Measurements from ENCODE around the gene HHAT. TPM values are rescaled to one million over a fixed set of nuclear protein-coding genes. Genes with fewer than 3 reads are reported as not detected.
"Not testable (repeated sequence)": the region's sequence is repeated elsewhere in the genome, so short reads cannot be mapped to it uniquely, and the experiment has no call there.

The HHAT gene
- total RNA-seq, 1 donor, result 15.1 TPM

DNA sequence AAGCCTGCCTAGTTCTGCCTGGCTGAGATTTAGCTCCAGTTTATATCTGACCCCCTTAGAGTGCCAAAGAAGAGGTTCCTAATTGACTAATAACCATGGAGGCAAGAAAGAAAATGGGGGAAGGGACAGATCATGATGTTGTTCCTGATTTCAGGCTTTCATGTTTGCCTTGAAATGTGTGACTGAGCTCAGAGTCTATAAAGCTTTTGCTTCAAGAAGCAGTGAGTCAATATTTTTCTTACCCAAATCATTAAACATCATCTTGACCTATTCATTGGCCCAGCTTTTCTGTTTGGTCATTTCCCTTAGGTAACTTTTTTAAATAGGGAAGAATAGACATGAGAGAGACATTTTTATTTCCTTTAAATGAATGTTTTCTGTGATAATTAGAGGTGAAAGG, 55.9 kb downstream of the HHAT start:
- DNase-seq (ENCODE audit: low read depth in 2 of 3, low spot score in 2 of 3), result no peak

DNA sequence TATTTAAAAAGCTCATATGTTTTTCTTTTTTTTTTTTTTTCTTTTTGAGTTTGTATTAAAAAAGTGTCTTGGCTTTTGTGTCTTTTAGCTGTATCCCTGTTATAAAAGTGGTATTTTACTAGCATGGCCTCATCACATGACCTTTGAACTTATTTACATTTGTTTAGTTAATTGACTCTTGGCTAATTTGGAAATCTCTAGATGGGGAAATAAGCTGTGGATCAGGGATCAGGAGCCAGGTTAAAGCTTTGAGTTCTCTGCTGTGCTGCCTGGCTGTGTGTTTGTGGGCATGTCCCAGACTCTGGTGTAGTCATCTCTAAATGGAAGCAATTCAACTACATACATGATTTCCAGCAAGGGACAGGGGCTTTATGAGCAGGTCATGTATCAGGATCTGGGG, 56.5 kb downstream of the HHAT start:
- DNase-seq (ENCODE audit: low read depth in 2 of 3, low spot score in 2 of 3), result no peak

DNA sequence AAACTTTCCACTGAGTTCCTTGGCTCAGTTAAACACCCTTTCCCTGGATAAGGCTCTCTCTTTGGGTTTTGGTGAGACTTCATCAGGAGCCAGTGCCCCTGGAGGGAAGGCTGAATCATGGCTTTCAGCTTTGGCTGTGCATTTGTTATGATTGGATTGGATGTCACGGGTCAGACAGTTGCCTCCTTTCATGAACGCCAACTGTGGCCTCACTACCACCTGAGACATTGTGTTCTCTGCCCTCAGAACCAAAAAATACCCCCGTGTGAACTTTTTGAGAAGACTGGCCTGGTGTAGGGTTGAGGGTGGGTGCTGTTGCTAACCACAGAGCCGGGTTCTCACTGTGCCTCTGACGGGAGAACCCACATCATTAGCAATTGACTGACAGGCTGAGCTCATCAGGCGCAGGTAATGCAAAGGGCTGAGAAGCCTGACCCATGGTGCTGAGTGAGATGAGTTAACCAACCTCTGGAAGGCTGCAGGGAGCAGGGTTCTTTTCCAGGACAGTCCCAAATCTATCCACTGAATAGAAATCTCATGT, 65.6 kb downstream of the HHAT start:
- no peak for DNase-seq (ENCODE audit: low read depth in 2 of 3, low spot score in 2 of 3)

DNA sequence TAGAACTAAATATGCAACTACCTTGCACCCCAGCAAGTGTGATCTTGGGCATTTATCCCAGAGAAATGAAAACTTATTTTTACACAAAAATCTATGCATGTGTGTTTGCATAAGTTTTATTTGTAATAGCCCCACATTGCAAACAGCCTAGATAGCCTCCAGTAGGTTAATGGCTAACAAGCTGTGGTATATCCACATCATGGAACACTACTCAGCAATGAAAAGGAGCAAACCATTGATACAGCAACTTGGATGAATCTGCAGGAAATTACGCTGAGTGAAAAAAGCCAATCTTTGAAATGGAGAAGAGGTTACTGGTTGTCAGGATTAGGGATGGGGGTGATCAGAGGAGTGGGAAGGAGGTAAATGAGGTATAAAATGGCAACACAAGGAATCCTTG, 67.8 kb downstream of the HHAT start:
- DNase-seq (ENCODE audit: low read depth in 2 of 3, low spot score in 2 of 3), result no peak

DNA sequence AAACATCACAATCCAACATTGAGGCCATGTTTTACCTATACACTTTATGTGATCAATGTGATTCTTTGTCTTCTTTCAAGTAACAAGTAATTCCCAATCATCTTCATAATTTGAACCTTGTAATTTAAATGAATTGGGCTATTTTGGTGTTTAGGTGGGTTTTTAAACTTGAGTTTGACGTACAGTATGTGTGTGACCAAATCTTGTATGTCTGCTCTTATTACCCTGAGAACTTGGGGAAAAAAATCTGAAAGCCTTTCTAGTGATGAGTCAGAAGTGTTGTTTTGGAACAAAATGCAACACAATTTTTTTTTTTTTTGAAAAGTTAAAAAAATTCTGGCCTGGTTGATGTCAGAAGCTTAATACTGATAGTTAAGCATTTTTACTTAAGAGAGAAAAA, 68.5 kb downstream of the HHAT start:
- DNase-seq (ENCODE audit: low read depth in 2 of 3, low spot score in 2 of 3), result no peak

DNA sequence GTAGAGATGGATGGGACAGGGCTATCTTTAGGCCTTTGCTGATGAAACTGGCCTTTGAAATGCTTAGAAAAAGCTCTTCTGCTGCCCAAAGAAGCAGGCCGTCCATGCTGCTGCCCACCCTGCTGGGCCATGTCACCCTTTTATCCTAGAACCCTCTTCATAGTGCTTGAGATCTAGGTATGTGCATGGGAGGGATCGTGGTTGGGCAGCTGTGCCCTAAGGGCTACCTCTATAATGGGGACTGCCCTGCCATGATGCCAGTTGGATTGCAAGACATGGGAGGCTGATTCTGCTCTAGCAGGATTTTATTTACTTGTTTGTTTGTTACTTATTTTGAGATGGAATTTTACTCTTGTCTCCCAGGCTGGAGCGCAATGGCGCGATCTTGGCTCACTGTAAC, 69.0 kb downstream of the HHAT start:
- no peak for DNase-seq (ENCODE audit: low read depth in 2 of 3, low spot score in 2 of 3)

DNA sequence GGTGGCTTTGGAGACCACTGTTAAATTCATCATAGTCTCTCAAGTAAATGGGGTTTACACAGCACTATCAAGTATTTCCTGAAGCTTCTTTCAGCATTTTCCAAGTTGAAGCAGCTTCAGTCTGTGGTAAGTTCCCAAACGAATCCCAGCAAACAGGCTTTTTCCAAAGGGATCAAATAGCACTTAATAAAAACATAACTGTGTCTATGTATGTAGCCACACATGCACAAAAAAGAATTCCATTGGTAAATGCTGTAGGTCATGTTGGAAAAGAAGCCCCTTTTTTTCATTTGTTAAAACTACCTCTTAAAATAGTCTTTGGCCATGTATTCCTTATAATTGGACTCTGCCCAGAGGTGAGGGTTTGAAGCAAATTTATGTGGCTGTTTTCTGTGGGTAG, 69.8 kb downstream of the HHAT start:
- no peak for DNase-seq (ENCODE audit: low read depth in 2 of 3, low spot score in 2 of 3)

DNA sequence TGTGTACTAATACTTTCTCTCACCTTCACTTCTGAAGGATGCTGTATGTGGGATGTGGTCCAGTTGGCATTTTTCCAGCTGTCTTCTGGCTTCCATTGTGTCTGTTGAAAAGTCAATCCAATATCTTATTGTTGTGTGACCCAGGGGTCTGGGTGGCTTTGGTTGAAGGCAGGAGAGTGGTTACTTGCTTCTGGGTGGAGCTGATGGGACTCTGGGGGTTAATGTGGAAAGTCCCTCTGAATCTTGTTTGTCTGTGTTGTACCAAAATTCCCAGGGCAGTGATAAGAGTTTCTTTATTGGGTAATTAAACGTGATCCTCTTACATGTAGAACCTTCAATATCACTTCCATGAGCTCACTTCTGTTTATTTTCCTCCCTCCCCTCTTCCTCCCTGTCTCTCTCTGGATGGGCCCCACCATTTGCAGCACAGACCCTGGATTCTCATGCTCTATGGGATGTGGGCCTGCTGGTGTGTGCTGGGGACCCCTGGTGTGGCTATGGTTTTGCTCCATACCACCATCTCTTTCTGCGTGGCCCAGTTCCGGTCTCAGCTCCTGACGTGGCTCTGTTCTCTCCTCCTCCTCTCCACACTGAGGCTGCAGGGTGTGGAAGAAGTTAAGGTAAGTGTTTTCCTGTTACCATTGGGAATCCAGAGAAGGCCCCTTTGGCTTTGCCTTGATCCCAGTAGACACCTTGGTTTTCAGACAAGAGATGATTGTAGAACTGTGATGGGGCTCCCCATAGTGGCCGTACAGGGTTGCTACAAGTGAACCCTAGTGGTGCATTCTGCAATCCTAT, 71.5 kb downstream of the HHAT start:
- DNase-seq (ENCODE audit: low read depth in 2 of 3, low spot score in 2 of 3), result peak in 2 of 3 donors; percentile 22 to 49

DNA sequence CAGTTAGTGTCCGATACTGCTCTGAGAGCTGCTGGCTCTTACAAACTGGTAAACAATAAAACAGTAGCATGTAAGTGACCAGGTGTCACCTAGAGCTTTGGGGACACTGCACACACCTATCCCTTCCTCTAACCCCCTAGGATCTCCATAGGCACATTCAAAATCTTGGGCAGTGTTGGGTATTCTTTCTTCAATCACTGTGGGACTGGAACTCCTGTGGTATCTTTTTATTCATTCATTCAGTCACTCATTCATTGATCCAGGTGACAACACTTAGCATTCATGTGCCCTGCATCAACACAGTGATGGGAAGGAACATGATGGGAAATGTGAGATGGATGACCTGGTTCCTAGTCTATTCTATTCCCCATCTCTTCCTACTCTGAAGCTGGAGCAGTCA, 73.9 kb downstream of the HHAT start:
- DNase-seq (ENCODE audit: low read depth in 2 of 3, low spot score in 2 of 3), result no peak

DNA sequence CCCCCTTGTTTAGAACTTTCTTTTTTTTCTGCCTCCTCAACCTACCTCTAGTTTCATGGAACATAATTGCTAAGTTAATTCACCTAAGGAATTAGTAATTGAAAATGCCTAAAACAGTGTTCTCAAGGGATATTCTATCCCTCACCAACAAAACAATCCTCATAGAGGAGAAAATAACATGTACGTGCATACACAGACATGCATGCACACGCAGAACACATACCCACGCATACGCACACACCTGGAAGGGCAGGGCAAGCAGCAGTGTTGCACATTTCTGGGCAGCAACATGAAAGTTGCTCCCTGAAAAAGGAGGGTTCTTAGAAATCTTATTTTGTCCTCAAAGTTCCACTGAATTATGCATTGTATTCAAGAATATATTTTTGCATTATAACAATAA, 76.6 kb downstream of the HHAT start:
- no peak for DNase-seq (ENCODE audit: low read depth in 2 of 3, low spot score in 2 of 3)

DNA sequence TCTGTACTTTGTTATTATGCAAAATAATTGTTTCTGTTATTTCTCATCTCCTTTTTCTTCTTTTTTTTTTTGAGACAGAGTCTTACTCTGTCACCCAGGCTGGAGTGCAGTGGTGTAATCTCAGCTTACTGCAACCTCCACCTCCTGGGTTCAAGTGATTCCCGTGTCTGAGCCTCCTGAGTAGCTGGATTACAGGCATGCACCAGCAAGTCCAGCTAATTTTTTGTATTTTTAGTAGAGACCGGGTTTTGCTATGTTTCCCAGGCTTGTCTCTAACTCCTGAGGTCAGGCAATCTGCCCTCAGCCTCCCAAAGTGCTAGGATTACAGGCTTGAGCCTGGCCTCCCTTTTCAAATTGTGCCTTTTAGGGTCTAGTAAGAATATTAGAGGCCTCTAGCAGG, 77.6 kb downstream of the HHAT start:
- DNase-seq (ENCODE audit: low read depth in 2 of 3, low spot score in 2 of 3), result not testable (repeated sequence)

DNA sequence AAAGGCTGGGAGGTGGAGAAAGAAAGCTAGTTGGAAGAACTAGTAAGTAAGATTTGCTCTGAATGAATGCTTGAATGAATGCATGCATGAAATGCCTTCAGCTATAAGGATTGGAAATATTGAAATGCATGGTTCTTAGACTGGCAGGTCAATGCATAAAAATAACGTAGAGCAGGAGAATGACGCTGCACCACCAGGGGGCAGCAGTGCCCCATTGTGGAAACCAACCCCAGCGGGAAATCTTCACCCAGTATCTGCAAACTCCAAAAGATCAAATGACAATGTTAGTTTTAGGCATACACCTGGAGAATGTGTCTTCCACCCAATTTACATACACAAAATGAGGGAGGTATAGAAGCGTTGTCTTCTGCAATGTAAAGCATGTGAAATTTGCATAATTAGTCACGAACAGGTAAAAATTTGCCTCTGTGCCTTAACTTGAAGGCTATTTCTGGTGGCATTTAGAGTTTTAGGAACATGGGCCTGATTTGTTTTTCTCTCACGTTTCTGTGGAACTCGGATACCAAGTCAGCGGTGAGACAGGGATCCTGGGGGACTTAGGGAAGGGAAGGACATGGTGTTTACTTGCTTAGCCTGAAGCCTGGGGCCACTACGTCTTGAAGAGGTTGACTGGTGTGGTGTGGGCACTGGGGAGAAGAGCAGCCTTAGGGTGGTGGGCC, 78.6 kb downstream of the HHAT start:
- DNase-seq (ENCODE audit: low read depth in 2 of 3, low spot score in 2 of 3), result peak; percentile 47 to 73 (median 53)

DNA sequence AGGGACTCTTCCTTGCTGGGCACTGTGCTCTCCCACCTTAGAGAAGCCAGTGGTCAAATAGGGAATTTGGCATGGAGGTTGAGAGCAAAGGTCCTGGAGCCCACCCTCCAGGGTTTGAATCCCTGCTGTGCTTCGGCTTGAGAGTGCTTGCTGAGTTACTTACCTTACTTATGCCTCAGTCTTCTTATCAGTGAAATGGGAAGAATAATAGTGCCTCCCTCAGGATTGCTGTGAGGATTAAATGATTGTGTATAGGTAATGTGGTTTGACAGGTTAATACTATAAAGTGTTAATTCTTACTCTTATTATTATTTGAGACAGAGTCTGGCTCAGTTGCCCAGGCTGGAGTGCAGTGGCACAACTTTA, 79.2 kb downstream of the HHAT start:
- no peak for DNase-seq (ENCODE audit: low read depth in 2 of 3, low spot score in 2 of 3)

DNA sequence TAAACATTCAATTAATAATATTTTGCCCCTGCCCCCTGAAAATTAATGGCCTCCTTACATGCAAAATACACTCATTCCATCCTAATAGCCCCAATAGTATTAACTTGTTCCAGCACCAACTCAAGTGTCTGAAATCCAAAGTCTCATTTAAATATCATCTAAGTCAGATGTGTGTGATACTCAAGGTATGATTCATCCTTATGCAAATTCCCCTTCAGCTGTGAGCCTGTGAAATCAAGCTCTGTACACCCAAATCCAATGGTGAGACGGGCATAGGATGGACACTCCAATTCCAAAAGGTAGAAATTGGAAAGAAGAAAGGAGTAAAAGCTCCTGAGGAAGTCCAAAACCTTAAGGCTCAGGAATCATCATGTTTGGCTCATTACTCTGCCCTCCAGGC, 83.5 kb downstream of the HHAT start:
- DNase-seq (ENCODE audit: low read depth in 2 of 3, low spot score in 2 of 3), result no peak

DNA sequence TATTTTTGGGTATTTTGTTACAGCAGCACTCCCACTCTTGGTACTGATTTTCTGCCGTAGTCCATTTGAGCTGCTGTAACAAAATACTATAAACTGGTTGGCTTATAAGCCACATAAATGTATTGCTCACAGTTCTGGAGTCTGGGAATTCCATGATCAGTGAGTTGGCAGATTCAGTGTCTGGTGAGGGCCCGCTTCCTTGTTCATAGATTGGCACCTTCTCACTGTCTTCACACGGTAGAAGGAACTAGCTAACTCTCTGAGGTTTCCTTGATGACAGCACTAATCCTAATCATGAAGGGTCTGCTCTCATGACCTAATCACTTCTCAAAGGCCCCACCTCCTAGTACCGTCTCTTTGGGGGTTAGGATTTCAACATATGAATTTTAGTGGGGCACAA, 85.2 kb downstream of the HHAT start:
- DNase-seq (ENCODE audit: low read depth in 2 of 3, low spot score in 2 of 3), result no peak

DNA sequence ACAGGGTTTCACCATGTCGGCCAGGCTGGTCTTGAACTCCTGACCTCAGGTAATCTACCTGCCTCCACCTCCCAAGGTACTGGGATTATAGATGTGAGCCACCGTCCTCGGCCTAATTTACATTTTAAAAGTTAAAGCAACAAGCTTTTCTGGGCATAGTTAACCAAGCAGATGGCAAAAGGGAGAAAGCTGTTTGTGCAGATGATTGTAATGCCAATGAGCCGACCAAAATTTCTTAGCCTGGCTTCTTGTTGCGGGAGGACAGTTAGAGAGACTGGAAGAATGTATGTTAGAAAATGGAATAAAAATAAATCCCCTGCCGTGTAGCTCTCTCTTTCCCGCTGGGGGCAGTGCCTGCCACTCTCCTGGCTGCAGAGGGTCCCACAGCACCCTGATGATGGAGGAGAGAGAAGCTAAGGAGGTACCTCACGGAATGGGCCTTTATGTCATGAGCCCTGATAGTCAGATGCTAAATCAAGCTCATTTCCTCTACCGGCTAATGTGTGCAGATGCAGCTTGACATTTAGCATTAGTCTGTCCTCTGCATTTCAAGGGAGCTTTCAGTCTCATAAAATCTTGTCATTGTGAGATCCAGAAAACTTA, 87.2 kb downstream of the HHAT start:
- DNase-seq (ENCODE audit: low read depth in 2 of 3, low spot score in 2 of 3), result no peak

DNA sequence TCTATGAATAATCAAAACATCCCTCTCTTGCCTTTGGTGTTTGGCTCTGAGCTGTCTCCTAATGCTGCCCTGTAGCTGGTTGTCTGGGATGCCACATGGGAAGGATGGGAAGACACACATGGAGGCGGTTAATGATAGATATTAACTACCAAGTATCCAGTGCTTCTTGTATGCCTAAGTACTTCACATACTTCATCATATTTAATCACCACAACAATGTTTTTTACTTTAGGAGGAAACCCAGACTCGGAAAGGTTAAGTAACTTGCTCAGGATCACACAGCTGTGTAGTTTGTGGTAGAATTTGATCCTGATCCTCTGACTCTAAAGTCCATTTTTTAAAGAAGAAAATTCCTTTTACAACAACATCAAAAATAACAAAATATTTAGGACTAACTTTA, 88.0 kb downstream of the HHAT start:
- no peak for DNase-seq (ENCODE audit: low read depth in 2 of 3, low spot score in 2 of 3)

DNA sequence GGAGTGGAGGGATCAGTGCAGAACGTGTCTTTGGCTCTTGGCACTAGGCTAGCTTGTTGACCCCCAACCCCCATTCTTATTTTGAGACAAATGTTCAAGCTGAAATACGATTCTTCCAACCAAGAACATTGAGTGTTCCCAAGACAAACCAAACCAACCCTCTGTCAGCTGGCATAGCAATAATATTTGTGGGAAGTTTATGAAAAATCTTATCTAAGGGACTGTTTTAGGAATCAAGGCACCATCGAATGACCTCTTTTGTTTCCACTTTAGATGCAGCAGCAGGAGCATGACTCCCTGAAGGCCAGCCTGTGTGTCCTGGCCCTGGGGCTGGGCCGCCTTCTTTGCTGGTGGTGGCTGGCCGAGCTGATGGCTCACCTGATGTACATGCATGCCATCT, 89.2 kb downstream of the HHAT start:
- DNase-seq (ENCODE audit: low read depth in 2 of 3, low spot score in 2 of 3), result no peak

DNA sequence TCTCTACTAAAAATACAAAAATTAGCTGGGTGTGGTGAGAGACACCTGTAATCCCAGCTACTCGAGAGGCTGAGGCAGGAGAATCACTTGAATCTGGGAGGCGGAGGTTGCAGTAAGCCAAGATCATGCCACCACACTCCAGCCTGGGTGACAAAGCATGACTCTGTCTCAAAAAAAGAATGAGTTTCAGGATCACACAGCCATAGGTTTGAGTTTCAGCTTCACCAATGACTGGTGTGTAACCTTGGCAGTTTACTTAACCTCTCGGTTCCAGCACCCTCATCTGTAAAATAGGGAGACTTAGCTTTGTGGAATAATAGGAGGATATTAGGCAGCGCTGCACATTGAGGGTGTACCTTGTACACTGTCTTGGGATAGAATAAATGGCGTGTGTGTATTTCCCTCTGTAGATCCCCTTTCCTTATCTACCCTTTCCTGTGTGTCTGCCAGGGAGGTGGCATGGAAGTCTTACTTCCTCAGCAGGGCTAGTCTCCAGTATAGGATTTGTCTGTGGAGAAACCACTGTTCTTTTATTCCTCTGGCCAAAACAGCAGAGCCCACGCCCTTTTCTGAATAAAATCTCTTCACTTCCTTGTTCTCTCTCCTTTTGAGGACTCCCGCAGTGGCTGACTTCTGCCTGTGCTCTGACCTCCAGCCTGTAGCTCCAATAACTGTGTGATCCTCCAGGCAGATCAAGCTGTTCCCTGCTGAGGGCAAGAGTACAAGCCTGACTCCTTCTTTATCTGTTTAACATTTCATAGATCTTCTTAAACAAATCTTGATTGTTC, 90.4 kb downstream of the HHAT start:
- no peak for DNase-seq (ENCODE audit: low read depth in 2 of 3, low spot score in 2 of 3)

DNA sequence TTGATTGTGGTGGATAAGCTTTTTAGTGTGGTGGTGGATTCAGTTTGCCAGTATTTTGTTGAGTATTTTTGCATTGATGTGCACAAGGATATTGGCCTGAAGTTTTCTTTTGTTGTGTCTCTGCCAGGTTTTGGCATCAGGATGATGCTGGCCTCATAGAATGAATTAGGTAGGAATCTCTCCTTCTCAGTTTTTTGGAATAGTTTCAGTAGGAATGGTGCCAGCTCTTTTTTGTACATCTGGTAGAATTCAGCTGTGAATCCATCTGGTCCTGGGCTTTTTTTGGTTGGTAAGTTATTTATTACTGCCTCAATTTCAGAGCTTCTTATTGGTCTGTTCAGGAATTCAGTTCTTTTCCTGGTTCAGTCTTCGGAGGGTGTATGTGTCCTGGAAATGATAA, 98.0 kb downstream of the HHAT start:
- not testable (repeated sequence) for DNase-seq (ENCODE audit: low read depth in 2 of 3, low spot score in 2 of 3)

DNA sequence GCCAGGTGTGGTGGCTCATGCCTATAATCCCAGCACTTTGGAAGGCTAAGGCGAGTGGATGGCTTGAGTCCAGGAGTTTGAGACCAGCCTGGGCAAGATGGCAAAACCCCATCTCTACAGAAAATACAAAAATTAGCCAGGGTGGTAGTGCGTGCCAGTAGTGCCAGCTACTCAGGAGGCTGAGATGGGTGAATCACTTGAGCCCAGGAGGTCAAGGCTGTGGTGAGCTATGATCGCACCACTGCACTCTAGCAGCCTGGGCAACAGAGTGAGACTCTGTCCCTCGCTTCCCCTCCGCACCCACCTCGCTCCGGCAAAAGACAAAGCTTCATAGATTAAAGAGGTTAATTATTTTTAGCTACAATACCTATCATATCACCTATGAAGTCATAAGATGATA, 100.0 kb downstream of the HHAT start:
- no peak for DNase-seq (ENCODE audit: low read depth in 2 of 3, low spot score in 2 of 3)
